Dermis blood vessel endothelial cell (primary cell): ENCODE results near the gene CDH11. TPM values are rescaled to one million over a fixed set of nuclear protein-coding genes. Genes with fewer than 3 reads are reported as not detected.

Experiments
- DNase-seq: peaks from one replicate; pipeline ENCODE4 v3.0.0; 2010
- total RNA-seq: library from RNA; depleted of rRNA; stranded (reverse); fragments of >200 nt; gene quantifications from 2 replicates; pipeline ENCODE4 v1.2.3, GENCODE V29; 2014

The CDH11 gene
- 4.9 and 20.0 TPM in 2 replicates for total RNA-seq

- DNase-seq = no peak
These were observed at the start of gene CDH11 for GRCh38 chr16:65121870-65122723. Gene CDH11, minus strand, starts transcription at chr16:65122063. Its CDS starts 117,194 bp downstream, at chr16:65004869.

- no peak for DNase-seq
These were observed 32.5 kb upstream of the CDH11 start for GRCh38 chr16:65154321-65154720.

GRCh38 chr16:65153365-65154105 is 31.7 kb upstream of the CDH11 start:
- DNase-seq = no peak

- DNase-seq = no peak
These were observed 26.9 kb upstream of the CDH11 start for GRCh38 chr16:65148804-65149203.

- DNase-seq = no peak
These were observed 20.4 kb upstream of the CDH11 start for GRCh38 chr16:65142276-65142675.

GRCh38 chr16:65136681-65137080 is 14.8 kb upstream of the CDH11 start:
- DNase-seq = no peak

- DNase-seq = no peak
These were observed 5.2 kb upstream of the CDH11 start for GRCh38 chr16:65126845-65127624.

GRCh38 chr16:65125871-65126270 is 4.0 kb upstream of the CDH11 start:
- no peak for DNase-seq

- DNase-seq = no peak
These were observed 3.5 kb upstream of the CDH11 start for GRCh38 chr16:65125322-65125721.

GRCh38 chr16:65124596-65124995 is 2.7 kb upstream of the CDH11 start:
- no peak for DNase-seq

GRCh38 chr16:65124212-65124548 is 2.3 kb upstream of the CDH11 start:
- DNase-seq = no peak

GRCh38 chr16:65123396-65124211 is 1.7 kb upstream of the CDH11 start:
- no peak for DNase-seq

- no peak for DNase-seq
These were observed 997 bp upstream of the CDH11 start for GRCh38 chr16:65122724-65123395.

- no peak for DNase-seq
These were observed 787 bp downstream of the CDH11 start for GRCh38 chr16:65120831-65121721.

GRCh38 chr16:65120461-65120830 is 1.4 kb downstream of the CDH11 start:
- no peak for DNase-seq

- DNase-seq = no peak
These were observed 1.9 kb downstream of the CDH11 start for GRCh38 chr16:65119901-65120401.

- DNase-seq = no peak
These were observed 2.4 kb downstream of the CDH11 start for GRCh38 chr16:65119435-65119834.

- DNase-seq = no peak
These were observed 3.0 kb downstream of the CDH11 start for GRCh38 chr16:65118871-65119270.

GRCh38 chr16:65117811-65118448 is 3.9 kb downstream of the CDH11 start:
- peak; percentile 72 for DNase-seq
